ENCODE results near the gene NRCAM.

NRCAM gene

DNA sequence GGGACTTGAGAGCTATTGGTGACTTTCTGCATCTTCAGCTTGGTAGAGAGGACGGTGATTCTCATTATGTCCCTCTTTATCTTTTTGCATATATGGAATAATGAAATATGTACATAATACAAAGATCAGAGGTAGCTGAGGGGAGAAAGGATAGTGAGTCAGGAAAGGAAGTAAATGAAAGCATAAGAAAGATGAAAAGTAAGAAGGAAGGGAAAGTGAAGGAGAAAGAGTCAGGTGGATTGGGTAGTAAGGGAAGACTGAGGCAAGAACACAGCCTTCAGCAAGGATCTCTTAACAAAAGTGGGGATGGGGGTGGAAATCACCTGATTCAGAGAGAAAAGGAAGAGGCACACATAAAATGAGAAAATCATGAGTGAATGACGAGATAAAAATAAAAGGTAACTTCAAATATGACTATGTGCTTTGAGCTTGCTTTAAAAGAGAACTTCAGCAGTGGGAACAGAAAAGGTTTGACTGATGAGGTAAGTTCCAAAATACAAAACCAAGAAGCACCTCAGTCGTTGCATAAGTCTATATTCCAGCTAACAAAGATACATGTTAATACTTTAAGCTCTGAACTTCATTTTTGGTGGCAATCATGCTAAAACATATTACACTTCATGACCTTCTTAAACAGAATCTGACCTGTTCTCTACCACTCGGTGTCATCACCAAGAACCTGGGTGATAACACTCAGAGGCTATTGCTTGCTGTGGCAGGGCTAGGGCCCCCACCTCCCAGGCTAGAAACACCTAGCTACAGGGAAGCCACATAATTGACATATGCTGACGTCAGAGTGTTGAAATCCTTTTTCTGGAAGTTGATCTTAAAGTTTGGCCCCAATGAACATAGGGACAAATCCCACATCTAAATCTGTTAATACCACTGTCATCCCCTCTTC, 32.9 kb downstream of the NRCAM start:
- DNase-seq, result no peak

DNA sequence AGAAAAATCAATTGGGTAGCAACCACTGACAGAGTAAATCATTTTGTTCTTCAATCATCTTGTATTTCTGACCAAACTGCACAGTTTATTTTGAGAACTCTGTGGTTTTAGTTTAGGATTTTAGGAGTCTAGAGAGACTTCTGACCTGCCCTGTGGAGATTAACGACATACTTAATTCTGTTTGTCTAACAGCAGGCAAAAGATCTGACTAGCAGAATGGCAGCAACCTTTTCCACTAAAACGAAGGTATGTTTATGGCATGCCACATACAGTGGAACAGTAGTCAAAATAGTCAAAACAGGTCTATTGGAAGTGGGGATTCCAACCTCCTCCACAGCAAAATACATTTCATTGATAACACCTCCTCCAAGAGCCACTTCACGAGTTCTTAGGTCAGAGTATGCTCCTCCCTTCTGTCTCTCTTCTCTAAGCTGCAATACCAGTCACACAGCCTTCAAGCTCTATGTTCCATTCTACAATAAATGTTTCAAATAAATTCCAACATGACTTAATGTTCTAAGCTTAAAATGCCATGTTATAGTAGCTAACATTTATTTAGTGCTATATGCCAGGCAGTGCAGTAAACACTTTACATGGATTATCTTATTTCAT, 34.4 kb downstream of the NRCAM start:
- no peak for DNase-seq

DNA sequence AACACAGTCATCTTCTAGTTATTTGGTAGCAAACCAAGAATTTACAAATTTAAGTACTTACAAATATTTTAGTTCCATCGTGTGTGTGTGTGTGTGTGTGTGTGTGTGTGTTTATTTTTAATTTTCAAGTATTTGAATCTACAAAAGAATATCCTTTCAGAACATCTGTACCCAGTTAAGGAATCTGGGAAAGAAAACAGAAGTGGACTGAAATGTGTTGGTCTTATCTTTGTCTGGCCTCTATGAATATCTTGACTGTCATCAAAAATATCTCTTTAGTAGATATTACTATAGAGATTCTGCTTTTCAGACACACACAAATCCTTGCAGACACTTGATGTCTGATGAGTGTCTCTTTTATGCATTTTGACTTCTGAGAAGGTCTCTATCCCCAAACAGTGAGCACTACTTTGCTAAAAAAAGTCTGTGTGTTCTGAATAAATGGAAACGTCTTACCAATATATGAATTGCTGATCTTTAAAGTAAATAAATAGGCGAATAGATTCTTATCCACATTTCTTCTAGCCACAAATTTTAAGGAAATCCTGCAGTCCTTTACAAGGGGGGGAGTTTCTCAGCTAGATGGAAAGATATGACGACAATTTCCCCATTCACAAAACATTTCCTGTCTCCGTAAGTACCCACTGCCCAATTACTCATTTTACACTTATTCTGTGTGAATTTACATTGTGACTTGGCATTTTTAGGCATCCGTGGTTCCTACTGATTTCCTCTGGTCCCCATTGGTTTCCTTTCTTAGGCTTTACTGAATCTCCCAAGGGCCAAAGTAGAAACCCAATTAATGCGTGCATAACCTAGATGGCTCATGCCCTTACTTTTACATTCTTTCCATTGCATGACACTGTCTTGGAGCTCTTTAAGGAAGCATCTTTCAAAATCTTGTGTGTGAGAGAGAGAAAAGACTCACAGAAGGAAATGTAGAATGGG, 36.0 kb downstream of the NRCAM start:
- no peak for DNase-seq

DNA sequence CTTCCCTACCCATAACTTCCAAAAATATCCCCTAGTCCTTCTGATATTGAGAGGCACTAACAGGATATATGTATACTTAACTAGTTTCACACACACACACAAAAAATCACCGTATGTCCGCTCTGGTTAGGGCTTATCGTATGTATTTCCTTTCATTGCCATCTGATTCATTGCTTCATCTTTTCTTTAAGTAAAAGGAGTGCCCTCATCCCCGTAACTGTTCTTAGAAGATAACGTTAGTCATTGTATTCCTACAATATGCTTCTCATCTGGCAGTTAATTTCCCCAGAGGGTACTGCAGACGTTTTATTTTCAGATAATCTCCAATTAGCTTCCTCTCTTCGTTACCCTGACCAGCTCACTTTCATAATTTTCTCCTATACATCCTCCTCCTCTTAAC, 37.3 kb downstream of the NRCAM start:
- no peak for DNase-seq

DNA sequence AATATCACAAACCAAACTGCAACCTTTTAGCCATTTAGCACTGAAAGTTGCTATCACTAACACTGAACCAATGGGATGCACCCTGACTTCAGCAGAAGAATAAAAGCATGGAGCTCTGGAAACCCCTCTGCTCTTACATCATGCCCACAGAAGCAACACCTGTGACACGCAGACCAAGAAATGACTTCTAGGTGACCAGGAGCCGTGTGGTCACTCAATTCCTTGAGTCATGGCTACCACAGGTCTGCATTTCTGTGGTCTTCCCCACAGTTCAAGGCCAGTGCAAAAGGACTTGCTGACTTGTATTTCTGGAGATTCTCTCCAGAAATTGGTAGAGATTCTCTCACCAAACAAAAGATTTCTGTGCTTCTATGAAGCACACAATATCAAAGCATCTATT, 38.3 kb downstream of the NRCAM start:
- DNase-seq, result no peak

DNA sequence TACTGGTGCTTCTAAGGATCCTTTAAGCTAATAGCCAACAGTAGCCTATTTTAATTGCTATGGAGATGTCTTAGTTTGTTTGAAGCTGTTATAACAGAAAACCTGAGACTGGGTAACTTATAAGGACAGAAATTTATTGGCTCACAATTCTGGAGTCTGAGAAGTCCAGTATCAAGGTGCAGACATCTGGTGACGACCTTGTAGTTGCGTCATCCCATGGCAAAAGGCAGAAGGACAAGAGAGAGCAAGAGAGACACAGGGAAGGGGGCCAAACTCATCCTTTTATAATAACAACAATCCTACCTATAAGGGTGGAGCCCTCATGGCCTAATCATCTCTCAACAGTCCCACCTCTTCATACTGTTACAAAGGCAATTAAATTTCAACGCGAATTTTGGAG, 39.1 kb downstream of the NRCAM start:
- DNase-seq, result no peak

DNA sequence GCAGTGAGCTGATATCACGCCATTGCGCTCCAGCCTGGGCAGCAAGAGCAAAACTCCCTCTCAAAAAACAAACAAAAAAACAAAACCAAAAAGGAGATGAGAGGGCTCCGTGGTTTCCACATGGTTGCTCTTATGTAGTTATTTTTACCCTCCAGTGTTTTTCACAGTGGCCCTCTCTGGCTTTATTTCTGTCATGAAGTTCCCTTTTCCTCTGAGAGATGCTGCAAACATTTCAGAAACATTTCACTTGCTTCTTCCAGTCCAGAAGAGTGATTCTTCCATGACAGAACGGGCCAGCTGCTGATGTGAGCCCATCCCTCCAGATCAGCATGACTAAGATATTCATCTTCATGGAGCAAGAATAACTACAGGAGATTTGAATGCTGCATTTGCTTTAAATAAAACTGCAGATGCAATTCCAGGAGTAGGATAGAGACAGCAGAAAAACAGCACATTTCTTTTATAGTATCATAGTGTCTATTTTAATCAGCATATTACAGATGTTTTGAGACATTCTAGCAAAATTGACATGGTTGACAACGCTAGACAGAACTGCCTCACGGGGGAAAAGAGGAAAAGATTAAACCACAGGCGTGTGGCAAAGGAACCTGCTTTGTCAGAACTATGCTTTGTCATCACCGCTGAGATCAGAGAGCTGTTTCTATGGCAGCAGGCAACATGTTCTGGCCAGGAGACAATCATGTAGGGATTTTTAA, 40.3 kb downstream of the NRCAM start:
- DNase-seq, result peak; percentile 16

DNA sequence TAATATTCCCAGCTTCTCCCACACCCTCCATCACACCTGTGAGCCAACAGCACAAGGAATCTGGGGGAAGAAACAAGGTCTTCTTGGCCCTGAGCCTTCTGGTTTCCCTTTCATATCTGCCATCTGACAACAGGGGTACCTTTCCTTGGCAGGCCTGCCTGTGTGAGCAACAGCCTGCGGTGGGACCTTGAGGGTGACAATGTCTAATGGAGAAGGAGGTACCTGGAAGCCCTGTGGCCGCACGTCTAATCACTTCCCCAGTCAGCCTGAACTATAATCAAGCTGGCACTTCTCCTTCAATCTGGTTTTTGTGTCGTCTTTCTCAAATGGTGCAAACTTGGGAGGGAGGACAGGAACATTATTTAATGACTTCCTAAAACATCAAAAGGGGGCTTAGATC, 41.2 kb downstream of the NRCAM start:
- no peak for DNase-seq

DNA sequence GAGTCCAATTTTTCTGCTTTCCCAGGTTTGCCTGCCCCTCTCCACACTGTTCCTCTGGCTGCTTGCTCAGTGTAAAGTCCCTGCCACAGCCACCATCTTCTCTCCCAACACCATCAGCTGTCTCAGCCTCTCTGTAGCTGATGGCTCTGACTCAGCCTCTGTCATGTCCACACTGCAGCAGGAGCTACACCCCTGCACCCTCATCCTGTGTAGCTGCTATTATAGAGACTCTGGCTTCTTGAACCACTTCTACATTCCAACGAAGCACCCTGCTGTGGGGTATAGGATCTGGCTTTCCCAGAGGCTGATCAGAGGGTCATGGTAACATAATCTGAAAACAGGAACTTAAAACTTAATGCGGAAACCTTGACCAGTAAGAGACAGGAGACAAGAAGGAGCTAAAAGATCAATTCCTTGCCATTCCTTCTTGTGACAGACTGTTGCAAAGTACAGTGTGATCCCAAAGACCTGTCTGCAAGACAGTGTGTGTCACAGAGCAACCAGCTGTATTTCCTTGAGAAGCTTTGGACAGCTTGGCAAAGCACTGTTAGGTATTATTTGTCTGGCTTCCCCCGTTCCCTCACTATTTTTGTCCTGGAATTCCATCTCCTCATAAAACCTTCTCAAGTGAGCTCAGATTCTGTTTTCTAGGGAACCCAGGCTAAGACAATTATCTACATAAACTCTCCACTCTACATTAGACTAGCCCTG, 42.3 kb downstream of the NRCAM start:
- no peak for DNase-seq

DNA sequence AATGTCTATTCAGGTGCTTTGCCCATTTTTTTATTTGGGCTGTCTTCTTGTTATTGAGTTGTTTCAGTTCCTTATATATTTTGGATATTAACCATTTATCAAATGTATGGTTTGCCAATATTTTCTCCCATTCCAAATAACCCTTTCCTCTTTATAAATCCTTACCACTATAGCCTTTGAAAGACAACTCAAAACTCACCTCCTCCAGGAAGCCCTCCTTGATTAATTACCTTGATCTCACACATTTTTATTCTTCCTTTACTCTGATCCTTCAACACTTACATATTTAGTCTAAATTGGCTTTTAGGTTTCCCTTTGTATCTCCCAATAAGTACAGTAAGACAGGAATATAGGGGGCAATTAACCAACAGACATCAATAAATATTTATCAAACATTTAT, 42.9 kb downstream of the NRCAM start:
- no peak for DNase-seq

DNA sequence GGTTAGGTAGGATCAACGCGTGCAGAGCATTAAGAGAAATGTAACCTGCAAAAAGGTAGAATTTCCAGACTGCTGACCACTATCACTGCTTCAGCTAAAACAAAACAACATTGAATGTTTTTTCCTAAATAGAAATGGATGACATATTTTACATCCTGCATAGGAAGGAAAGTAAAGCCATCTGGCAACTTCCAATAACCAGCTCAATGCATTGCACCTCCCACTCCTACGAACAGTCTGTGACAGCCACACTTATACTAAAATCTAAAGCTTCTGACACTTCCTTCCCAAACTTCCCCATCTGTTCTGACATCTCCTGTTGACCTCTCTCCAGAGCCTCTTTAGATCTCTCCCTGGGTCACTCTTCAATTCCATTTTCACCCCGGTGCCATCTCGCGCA, 47.1 kb downstream of the NRCAM start:
- no peak for DNase-seq

DNA sequence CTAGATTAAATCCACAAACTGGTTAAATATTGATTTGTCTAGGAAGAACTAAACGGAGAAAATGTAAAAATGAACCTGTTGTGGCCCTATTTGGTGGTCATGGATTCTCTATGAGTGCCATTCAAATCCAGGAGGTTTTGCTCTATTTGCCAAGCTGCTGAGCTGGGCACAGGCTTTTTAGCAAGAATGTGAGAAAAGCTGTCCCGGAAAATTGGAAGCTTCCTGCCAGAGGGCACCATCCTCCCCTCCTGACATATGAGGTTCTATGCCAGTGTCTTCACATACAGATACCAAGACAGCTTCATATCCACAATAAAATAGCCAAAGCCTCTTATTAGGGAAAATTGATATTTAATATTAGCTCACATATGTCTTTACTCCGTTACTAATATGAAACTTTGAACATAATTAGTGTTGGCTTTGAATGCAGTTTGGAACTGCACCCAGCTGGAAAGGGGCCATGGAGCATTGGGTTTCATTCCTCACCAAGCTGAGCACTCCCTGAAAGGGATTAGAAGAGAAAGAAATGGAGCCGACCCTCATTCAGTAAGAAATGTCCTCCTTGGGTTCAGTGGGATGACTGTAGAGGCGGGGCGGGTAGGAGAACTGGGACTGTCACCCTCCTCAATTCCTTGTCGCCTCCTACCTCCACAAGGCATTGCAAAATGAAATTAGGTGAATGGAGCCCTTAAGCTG, 47.8 kb downstream of the NRCAM start:
- no peak for DNase-seq

DNA sequence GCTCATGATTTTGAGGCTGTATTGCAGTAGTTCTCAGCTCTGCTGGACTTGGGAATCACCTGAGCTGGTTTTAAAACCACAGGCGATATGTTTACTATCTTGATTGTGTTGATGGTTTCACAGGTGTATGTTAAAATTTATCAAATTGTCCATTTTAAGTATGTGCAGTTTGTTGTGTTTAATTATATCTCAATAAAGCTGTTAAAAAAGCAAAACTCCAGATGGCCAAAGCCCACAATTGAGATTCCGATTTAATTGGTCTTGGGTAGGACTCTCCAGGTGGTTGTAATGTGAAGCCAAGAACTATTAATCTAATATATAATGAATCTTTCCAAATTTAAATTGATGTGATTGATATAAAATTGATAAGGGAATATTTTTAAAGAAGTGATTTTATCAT, 48.6 kb downstream of the NRCAM start:
- DNase-seq, result no peak

DNA sequence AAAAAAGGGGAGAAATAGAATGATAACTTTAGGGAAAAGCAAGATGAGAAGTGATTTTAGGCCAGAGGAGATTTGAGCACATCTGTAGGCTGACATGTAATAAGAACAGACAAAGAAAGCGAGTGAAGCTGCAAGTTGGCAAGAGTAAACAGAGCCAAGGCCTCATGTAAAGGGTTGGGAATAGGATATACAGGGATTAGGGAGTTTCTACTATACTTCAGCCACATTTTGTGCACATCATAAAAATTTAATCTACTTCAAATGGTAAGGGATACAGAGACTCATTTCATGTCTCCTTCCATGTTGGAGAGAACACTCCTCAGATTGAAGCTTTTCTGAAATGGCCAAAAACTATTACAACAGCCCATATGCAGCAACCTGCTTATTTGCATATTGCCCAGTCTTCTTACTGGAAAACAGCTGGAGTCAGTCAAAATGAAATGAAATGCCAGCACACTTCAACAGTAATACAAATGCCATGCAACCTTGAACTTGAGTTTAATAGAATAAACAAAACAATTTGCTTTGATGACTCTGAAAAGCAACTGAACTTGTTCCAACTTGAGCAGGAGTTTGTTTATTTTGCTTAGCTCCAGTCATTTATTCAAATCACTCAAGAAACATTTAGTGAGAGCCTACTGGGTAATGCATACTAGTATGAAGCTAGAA, 49.9 kb downstream of the NRCAM start:
- DNase-seq, result no peak

DNA sequence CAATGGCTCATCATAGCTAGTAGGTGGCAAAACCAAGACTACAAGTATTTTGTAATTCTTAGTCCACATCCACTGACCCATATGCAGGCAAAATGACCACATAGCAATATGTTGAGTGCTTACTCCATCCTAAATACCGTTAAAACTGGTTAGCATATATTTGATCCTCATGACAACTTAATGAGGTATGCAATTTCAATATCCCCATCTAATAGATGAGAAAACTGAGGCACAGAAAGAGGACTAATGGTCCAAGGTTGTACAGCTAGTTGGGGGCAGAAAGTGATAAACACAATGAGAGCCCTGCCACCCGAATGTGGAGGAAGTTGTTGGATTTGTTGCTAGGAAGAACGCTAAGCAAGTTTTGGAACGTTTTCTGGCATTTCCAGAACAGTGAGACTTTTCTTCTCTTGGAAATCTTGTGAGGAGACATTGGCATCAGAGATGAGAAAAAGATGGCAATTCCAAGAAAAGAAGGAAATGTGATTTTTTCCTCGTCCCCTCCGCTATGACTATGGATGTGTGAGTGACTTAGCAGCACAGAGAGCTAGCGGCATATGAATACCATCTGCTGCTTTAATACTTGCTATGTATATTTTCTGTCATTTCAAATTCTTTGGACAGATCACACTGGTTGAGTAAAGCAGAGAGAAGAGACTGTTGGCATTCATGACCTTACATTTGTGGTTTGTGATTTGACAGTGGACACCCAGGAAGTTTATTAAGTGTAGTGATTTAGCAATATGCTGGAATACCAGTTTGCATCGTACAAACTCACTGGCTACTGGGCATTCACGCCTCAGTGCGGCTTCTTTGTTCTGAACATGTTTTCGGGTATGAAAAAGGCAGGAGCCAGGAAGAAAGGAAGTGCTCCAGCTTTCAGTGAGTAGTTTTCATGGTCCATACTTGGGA, 51.5 kb downstream of the NRCAM start:
- DNase-seq, result no peak

DNA sequence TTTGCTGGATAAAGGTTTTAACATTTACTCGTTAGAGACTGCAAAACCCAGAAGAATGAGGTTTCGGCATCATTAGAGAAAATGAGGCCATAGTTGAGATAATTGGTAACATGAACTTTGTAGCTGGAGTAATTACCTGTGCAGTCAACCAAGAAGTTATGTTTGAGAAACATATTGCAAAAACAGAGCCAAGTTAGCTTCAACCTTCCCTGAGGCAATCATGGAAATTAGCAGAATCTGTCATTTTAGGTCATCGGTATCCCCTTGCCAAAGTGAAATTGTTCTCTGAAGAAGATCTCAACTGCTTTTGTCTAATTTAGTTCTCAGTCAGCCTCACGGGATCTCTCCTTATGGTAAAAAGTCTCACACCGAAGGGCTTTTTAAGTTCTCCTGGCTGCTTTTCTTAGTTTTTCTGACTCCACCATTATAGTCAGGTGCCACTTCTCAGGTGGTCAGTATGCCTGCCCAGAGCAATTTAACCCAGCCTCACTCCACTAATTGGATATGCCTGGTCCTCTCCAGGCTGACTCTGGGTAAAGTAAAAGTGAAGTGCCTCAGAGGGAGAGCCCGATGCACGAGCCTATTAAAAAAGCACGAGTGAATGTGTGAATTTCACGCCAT, 52.5 kb downstream of the NRCAM start:
- DNase-seq, result no peak

DNA sequence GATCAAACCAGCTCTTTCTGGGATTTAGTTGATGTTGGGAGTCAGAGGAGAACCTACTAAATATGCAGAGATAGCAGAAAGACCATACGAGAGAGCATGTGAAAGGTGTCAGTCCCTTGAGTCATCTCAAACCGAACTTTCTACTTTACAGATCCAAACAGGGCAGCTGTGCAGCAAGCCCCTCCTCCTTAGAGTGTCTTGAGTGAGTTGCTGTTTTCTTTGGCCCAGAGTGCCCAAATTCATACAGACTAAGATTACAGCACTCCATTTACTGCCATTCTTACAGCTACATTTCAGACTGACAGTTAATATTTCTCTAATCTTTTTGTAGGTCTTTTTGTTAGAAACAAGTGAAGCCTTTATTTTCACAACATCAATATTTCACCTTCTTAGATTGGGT, 53.4 kb downstream of the NRCAM start:
- no peak for DNase-seq

DNA sequence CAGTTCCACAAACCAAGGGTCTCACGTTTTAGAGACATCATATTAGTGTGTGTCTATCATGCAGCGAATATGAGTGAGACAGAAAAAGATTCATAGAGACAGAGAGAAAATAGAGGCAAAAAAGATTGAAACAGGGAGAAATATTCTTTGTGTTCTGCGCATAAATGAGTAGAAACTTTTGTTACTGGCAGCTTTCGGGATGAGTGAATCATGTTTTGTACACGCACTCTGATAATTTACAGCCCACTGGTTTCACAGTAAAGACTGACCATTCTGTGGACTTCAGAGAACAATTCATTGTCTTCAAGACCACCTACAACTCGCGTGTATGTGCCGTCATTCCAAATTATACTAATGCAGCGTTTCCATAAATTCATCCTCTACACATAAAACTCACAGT, 60.2 kb downstream of the NRCAM start:
- DNase-seq, result no peak

DNA sequence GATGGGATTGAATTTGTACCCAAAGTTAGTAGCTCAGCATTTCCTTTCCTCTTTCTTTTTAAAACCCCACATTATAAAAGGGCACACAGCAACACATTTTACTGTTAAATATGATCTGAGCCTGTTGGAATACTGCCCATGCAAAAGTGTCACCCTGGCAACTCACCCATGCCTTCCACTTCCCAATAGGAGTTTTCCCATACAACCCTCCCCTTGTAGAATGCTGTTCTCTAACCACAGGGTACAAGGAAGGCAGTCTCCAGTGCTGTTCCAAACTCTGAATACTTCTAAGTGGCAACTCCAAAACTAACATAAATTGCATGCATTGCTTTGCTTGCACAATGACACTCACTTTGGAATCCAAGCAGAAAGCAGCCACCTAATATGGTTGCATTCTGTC, 60.8 kb downstream of the NRCAM start:
- DNase-seq, result no peak

Measured in GOT3 (cell line).